ENCODE data around the gene PROM2.

DNA sequence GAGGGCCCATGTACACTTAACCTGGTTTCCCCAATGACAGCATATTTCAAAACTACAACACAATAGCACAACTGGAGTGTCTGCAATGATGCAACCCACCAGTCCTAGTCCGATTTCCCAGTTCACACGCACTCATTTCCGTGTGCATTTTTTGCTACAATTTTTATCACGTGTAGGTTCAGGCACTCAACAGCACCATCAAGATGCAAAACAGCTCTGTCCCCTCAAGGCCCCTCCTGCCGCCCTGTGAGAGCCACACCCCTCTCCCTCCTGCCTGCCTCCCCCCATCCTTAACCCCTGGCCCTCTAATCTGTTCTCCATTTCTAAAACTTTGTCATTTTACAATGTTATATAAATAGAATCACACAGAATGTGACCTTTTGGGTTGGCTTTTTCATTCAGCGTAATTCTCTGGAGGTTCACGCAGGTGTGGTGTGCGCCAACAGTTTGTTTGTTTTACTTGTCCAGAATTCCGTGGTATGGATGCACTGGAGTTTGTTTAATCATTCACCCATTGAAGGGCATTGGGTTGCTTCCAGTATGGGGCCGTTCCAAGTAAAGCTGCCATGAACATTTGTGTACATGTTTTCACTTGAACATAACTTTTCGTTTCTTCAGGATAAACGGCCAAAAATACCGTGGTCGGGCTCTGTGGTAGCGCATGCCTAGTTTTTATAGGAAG lies 31.3 kb downstream of the PROM2 start:
- TF ChIP-seq CTCF (IDR thresholded peaks at IDR 0.05): no peak
- no peak for TF ChIP-seq POLR2AphosphoS5 (IDR thresholded peaks at IDR 0.05)
- no peak for TF ChIP-seq POLR2A (IDR thresholded peaks at IDR 0.05; ENCODE audit: low read depth)
